NCI-H2227 (cell line): ENCODE results near the gene ORMDL1.
"Not testable (repeated sequence)": the region's sequence is repeated elsewhere in the genome, so short reads cannot be mapped to it uniquely, and the experiment has no call there.

Experiments used
- DNase-seq: peaks from one replicate; lab custom pipeline; 2025; ENCODE audit not compliant: unreplicated experiment; lab: John Stamatoyannopoulos, UW

Gene ORMDL1

DNA sequence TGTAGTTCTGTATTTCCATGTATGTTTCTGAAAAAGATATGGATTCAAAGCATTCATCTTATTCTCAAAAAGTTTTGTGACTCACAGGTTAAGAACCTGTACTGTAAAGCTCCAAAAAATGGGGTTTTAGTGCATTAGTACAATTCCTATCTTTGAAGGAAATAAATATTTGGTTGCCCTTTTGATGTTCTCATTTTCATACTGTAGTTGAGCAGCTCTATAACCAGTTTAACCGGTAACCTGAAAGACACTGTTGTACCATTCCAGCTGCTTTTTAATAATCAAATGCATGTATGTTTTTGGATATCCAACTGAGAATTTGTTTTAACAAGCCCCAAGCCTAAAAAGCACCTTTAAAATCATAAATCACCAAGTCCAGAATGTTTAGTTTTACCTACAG is 11.9 kb downstream of the ORMDL1 start:
- no peak for DNase-seq

DNA sequence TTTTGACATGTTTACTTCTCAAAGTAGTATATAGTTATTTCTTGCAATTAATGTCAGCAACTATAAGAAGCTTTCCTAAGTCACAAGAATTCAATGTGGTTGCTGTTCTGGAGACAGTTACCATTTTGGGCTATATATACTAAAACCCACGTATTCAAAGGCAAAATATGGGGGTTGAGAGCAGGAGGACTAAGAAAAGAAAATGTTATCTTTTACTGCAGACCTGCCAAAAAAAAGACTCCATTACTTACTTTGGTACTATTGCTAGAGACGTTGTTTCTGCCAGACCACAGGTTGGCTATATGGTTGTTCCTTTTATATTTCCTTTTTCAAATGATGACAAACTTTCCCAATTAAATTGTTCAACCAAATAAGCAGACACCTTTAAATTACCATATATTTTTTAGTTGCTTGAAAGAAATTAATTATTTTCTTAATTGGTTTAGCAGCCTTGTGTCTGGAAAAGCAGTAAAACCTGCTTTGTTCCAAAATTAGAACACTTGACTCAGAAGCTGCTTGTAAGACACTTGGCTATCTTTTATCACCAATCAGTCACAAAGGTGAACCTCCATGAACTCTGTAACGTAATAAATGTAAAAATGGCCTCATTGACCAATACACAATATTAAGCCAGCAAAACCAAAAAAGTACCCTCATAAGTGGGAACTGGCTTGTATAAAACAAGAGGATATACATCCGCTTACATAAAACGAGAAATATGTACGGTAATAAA is 13.4 kb downstream of the ORMDL1 start:
- DNase-seq: no peak

DNA sequence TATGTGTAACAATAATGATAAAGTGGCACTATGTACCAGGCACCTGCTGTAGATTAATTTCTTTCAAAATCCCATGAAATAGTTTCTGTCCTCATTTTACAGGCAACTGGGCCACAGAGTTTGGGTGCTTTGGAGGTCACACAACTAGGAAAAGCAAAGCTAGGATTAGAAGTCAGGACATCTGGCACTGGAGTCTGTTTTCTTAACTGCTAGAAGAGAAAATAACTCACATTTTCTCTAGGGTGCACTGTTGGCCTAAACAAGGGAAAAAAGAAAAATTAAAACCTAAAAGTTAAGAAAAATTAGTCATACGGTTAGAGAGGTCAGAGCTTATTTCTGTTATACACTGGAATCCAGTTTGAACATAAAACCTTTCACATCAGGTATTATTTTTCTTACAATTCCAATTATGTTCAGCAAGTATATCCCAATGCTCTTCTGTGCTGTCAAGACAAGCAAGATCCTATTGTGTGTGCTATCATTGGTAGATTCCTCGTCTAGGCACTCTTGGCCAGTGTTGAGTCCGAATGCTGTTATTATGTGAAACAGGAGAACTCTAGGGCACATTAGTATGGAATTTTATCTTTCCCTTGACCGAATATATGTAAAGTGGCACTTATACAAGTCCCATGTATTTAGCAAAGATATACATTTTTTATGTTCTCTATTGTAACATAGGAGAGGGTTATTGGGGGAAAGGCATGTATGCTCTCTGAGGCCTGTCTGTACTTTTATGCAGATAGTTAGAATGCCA is 20.1 kb downstream of the ORMDL1 start:
- DNase-seq: no peak

- DNase-seq: peak; percentile 98
Measured at GRCh38 chr2:189762551-189763298, 21.4 kb downstream of the ORMDL1 start, which contains the start of gene OSGEPL1. Gene OSGEPL1, minus strand, starts transcription at chr2:189762792. Its CDS starts 1,152 bp downstream, at chr2:189761640.

GRCh38 chr2:189762229-189762550 is 21.9 kb downstream of the ORMDL1 start:
- no peak for DNase-seq

DNA sequence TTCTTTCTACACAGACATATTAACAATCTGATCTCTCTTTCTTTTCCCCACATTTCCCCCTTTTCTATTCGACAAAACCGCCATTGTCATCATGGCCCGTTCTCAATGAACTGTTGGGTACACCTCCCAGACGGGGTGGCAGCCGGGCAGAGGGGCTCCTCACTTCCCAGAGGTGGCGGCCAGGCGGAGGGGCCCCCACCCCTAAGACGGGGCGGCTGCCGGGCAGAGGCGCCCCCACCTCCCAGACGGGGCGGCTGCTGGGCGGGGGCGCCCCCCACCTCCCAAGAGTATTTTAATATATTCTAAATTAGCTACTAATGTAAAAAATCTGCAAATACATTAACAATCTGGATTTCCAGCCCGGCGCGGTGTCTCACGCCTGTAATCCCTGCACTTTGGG is 24.0 kb downstream of the ORMDL1 start:
- DNase-seq: not testable (repeated sequence)

DNA sequence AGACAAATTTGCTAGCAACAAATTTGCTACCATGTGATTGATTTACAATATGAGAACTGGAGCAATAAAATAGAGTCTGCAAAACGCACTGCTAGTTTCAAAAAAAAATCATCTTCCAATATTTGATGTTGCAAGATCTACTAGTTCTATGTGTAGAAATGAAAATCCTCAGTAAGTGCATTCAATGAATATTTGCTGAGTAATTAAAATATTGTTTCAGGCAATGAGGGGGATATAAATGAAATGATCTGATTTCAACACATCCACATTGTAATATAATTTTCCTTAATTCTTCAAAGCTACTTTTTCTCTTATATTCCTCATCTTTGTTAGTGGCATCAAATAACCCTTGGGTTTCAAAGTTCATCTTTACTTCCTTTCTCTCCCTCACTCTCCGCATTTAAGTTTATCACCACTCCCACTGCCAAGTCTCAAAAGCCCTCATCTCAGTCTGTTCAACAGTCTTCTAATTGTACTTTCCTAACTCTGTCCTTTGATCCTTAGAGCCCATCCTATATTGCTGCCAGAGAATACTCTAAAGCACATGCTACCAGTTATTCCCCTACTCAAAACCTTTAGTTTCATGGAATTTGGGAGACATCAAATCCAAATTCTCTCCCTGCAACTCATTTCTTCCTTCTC is 27.7 kb downstream of the ORMDL1 start:
- DNase-seq: no peak

DNA sequence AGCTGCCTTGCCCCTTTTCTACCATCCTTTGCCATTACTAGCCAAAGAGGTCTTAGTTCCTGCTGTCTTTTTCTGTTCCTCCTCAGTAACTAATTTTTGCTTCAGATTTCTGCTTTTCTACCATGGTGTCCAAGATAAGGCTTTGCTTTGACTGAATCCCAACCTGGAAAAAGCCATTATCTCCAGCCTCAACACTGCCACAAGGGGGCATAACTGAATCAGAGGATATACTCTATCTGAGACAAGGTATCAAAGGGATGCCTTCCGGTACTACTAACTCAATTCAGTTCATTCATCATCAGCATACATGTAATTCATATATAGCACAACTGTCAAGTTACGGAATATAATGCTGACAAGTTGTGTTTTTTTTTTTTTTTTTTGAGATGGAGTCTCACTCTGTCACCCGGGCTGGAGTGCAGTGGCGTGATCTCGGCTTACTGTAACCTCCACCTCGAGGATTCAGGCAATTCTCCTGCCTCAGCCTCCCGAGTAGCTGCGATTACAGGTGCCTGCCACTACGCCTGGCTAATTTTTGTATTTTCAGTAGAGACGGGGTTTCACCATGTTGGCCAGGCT is 33.0 kb downstream of the ORMDL1 start:
- DNase-seq: peak; percentile 62

GRCh38 chr2:189729430-189729829 is 54.7 kb downstream of the ORMDL1 start:
- DNase-seq: no peak

DNA sequence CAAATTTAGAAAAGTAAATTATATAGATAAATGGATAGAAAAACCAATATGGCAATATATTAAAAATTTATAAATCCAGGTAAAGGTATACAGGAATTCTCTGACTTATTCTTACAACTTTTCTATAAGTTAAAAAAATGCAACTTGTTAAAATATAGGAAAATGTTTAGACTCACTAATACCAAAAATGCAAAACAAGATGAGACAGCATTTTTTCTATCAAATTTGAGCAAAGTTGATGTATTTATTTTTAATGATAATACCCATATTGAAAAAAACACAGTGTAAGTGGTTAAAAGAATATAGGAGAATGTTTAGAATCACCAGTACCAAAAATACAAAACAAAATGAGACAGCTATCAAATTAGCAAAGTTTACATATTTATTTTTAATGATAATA is 57.3 kb downstream of the ORMDL1 start:
- no peak for DNase-seq

DNA sequence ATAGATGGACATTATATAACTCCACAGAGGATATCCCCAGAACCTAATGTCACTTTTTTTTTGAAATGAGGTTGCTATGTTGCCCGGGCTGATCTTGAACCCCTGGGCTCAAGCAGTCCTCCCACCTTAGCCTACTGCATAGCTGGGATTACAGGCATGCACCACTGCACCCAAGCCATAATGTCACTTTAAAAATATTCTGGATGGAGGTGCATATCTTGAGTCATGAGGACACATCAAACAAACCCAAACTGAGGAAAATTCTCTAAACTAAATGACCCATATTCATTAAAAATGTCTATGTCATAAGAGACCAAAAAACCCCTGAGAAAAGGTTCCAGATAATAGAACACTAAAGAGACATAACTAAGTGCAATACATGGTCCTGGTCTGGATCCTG is 57.9 kb downstream of the ORMDL1 start:
- DNase-seq: no peak

GRCh38 chr2:189723192-189723591 is 60.9 kb downstream of the ORMDL1 start:
- DNase-seq: no peak
